Upper lobe of right lung (tissue), 1 donor: ENCODE results near the gene PEX14. TPM values are rescaled to one million over a fixed set of nuclear protein-coding genes. Genes with fewer than 3 reads are reported as not detected.

Experiments
- ATAC-seq: fragments of 200-7000 bp; cut with Tn5 transposase; one replicate; pipeline ENCODE4 v1.9.1; 2020; ENCODE audit warnings: mild to moderate bottlenecking, moderate library complexity
- DNase-seq: peaks from one replicate; pipeline ENCODE4 v3.0.0-alpha.2; 2020
- H3K27ac ChIP-seq: fragments of 200-600 bp; one replicate; pipeline ENCODE4 v1.8.0; 2022
- H3K27me3 ChIP-seq: fragments of 200-600 bp; one replicate; pipeline ENCODE4 v1.8.0; 2022; ENCODE audit warnings: mild to moderate bottlenecking
- H3K36me3 ChIP-seq: fragments of 200-600 bp; one replicate; pipeline ENCODE4 v1.8.0; 2022
- H3K4me1 ChIP-seq: fragments of 200-600 bp; one replicate; pipeline ENCODE4 v1.8.0; 2022
- H3K4me3 ChIP-seq: fragments of 200-600 bp; one replicate; pipeline ENCODE4 v1.8.0; 2022; ENCODE audit warnings: mild to moderate bottlenecking
- H3K9me3 ChIP-seq: fragments of 200-600 bp; one replicate; pipeline ENCODE4 v1.8.0; 2022
- CTCF ChIP-seq: fragments of 200-600 bp; IDR thresholded peaks from one replicate; pipeline ENCODE4 v1.8.0; 2022; ENCODE audit warnings: antibody characterized with exemption
- intact Hi-C: fragments of 100-400 bp; cut with DNase I; formaldehyde crosslinking; loops from one replicate; pipeline ENCODE4 v1.11.0; 2022
- total RNA-seq: library from RNA; stranded (reverse); fragmentation: NEBNext Ultra II Directional; extraction: Animal tissue kit (Norgen Biotek cat#: 25700); gene quantifications from one replicate; pipeline ENCODE4 v1.2.1, GENCODE V29; 2021
- donor health status: DM: no; HTN: yes; CAD: no; lungs with severe emphysema.

PEX14 gene
- total RNA-seq, 1 donor from 2014 or later, result 25.8 TPM

- H3K36me3 ChIP-seq, result peaks cover 18% of the 10 kb centered on the region
Observed at GRCh38 chr1:10625554-10625953, 150.8 kb downstream of the PEX14 start.

GRCh38 chr1:10626131-10626731 is 151.5 kb downstream of the PEX14 start:
- H3K27ac ChIP-seq, result no peak overlapping the region
- ATAC-seq, result no peak
- no peaks in the 10 kb centered on the region for H3K9me3 ChIP-seq
- peak; percentile 31 for DNase-seq
- H3K36me3 ChIP-seq, result peaks cover 18% of the 10 kb centered on the region
- H3K27me3 ChIP-seq, result no peaks in the 10 kb centered on the region
- H3K4me1 ChIP-seq, result no peaks in the 10 kb centered on the region
- intact Hi-C loops, result no loop called here
- no peak overlapping the region for H3K4me3 ChIP-seq
- no peak for TF ChIP-seq CTCF

More at GRCh38 chr1:10625554-10625953, 150.8 kb downstream of the PEX14 start:
- H3K4me3 ChIP-seq, result no peak overlapping the region
- intact Hi-C loops, result no loop called here
- peak; percentile 35 for DNase-seq
- no peaks in the 10 kb centered on the region for H3K27me3 ChIP-seq
- no peaks in the 10 kb centered on the region for H3K4me1 ChIP-seq
- no peaks in the 10 kb centered on the region for H3K9me3 ChIP-seq
- no peak overlapping the region for H3K27ac ChIP-seq
- no peak for TF ChIP-seq CTCF
- no peak for ATAC-seq

GRCh38 chr1:10626791-10627410 is 152.2 kb downstream of the PEX14 start:
- DNase-seq (peak; percentile 40), ATAC-seq (no peak)
- Histone ChIP-seq H3K4me1 (no peaks in the 10 kb centered on the region), H3K27me3 (no peaks in the 10 kb centered on the region), H3K4me3 (no peak overlapping the region), H3K9me3 (no peaks in the 10 kb centered on the region), H3K27ac (no peak overlapping the region), H3K36me3 (peaks cover 18% of the 10 kb centered on the region)
- intact Hi-C loops, result no loop called here
- no peak for TF ChIP-seq CTCF

- Histone ChIP-seq H3K27ac (no peak overlapping the region), H3K9me3 (no peaks in the 10 kb centered on the region), H3K27me3 (no peaks in the 10 kb centered on the region), H3K36me3 (peaks cover 11% of the 10 kb centered on the region), H3K4me3 (no peak overlapping the region), H3K4me1 (peaks cover 4% of the 10 kb centered on the region)
- TF ChIP-seq CTCF, result no peak
- peak; percentile 64 for DNase-seq
- intact Hi-C loops, result no loop called here
- ATAC-seq, result no peak
Observed at GRCh38 chr1:10628685-10629084, 153.9 kb downstream of the PEX14 start.

GRCh38 chr1:10629091-10629815 is 154.5 kb downstream of the PEX14 start:
- H3K27ac ChIP-seq, result no peak overlapping the region
- H3K36me3 ChIP-seq, result peaks cover 5% of the 10 kb centered on the region
- H3K9me3 ChIP-seq, result no peaks in the 10 kb centered on the region
- no peak for TF ChIP-seq CTCF
- H3K4me1 ChIP-seq, result peaks cover 4% of the 10 kb centered on the region
- no peak overlapping the region for H3K4me3 ChIP-seq
- DNase-seq (peak; percentile 58), ATAC-seq (no peak)
- H3K27me3 ChIP-seq, result no peaks in the 10 kb centered on the region
- intact Hi-C loops, result no loop called here
